Aorta (tissue), 5 donors: Measurements from ENCODE around the gene STRADA. TPM values are rescaled to one million over a fixed set of nuclear protein-coding genes. Genes with fewer than 3 reads are reported as not detected.
A peak's percentile ranks its signal among the peaks of the same experiment; 100 is the strongest.

Experiments
- ATAC-seq: fragments of 200-7000 bp; cut with Tn5 transposase; one replicate; pipeline ENCODE4 v1.9.1; 2022; ENCODE audit warnings: moderate library complexity; ENCODE audit not compliant: low FRiP score
- DNase-seq, 2 donors: peaks; one replicate each; pipeline ENCODE4 v3.0.0-alpha.2; 2020
- H3K27ac ChIP-seq, 2 donors: one replicate each; pipeline ENCODE4 v1.5.1; 2013; ENCODE audit warnings: low read length in 2 of 2, mild to moderate bottlenecking in 2 of 2, moderate library complexity in 2 of 2, control low read depth in 1 of 2, inconsistent platforms in 1 of 2, low read depth in 1 of 2
- H3K27me3 ChIP-seq, 2 donors: one replicate each; pipeline ENCODE4 v1.6.1; 2013; ENCODE audit warnings: control low read depth in 1 of 2, low read length in 1 of 2, mild to moderate bottlenecking in 1 of 2, moderate library complexity in 1 of 2; ENCODE audit not compliant: insufficient read depth in 2 of 2, control insufficient read depth in 1 of 2
- H3K36me3 ChIP-seq, 2 donors: one replicate each; pipeline ENCODE4 v1.6.1; 2013; ENCODE audit warnings: control low read depth in 1 of 2, low read length in 1 of 2, mild to moderate bottlenecking in 1 of 2; ENCODE audit not compliant: insufficient read depth in 2 of 2, control insufficient read depth in 1 of 2
- H3K4me1 ChIP-seq, 2 donors: one replicate each; pipeline ENCODE4 v1.6.1; 2013; ENCODE audit warnings: low read length in 2 of 2, control low read depth in 1 of 2, mild to moderate bottlenecking in 1 of 2, moderate library complexity in 1 of 2; ENCODE audit not compliant: insufficient read depth in 2 of 2, control insufficient read depth in 1 of 2
- H3K4me3 ChIP-seq, 2 donors: one replicate each; pipeline ENCODE4 v1.5.1; 2013; ENCODE audit warnings: low read length in 2 of 2, control low read depth in 1 of 2, mild to moderate bottlenecking in 1 of 2
- H3K9me3 ChIP-seq: one replicate; pipeline ENCODE4 v1.6.1; 2013; ENCODE audit warnings: mild to moderate bottlenecking, low read length; ENCODE audit not compliant: control insufficient read depth
- WGBS, 2 donors: extraction: QIAGEN DNeasy Blood & Tissue Kit; methylation state at CpG; one replicate each; pipeline ENCODE4 v1.1.7; 2013; 5-methylcytosine and 5-hydroxymethylcytosine counted together
- intact Hi-C, 2 donors: fragments of 100-400 bp; cut with DNase I; formaldehyde crosslinking; loops; one replicate each; pipeline versions ENCODE4 v1.14.2 to v1.15.0; 2022
- long read RNA-seq, 2 donors: library from polyadenylated mRNA; unstranded; transcript quantifications; one replicate each; pipeline ENCODE4 v2.0.0, GENCODE V29; 2020 to 2021
- polyA plus RNA-seq, 2 donors: library from polyadenylated mRNA; stranded (reverse); fragments of 200-250 nt; gene quantifications; one replicate each; pipeline ENCODE4 v1.2.3, GENCODE V29; 2013
- total RNA-seq, 2 donors: library from RNA; stranded (reverse); fragmentation: NEBNext Ultra II Directional; extraction: Animal tissue kit (Norgen Biotek cat#: 25700); gene quantifications; one replicate each; pipeline ENCODE4 v1.2.1, GENCODE V29; 2021
- donor health status: healthy with polysubstance abuse.
- donor health status: Bipolar disorder and iron deficiency.
- donor health status: DM: no; HTN: no; CAD: no.
- donor health status: DM: no; HTN: no; CAD: no.
- donor health status: DM: yes; HTN: yes; CAD: no.

STRADA gene, protein sequence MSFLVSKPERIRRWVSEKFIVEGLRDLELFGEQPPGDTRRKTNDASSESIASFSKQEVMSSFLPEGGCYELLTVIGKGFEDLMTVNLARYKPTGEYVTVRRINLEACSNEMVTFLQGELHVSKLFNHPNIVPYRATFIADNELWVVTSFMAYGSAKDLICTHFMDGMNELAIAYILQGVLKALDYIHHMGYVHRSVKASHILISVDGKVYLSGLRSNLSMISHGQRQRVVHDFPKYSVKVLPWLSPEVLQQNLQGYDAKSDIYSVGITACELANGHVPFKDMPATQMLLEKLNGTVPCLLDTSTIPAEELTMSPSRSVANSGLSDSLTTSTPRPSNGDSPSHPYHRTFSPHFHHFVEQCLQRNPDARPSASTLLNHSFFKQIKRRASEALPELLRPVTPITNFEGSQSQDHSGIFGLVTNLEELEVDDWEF
- total RNA-seq (10 to 100 TPM; 39.0 to 63.8 TPM), polyA plus RNA-seq (10 to 100 TPM; 10.8 to 43.0 TPM)
- long read RNA-seq, donor 1, transcript STRADA-231 (11 exons, 2,153 nt) = major isoform, 8 of 32 reads
- long read RNA-seq, donor 1, partial matches to known transcripts = 1 of 32 reads
- long read RNA-seq, donor 1, other reads (novel, unspliced or antisense) = 8 of 32 reads
- long read RNA-seq, donor 2, partial matches to known transcripts = 3 of 21 reads
- long read RNA-seq, donor 2, other reads (novel, unspliced or antisense) = 8 of 21 reads

DNA sequence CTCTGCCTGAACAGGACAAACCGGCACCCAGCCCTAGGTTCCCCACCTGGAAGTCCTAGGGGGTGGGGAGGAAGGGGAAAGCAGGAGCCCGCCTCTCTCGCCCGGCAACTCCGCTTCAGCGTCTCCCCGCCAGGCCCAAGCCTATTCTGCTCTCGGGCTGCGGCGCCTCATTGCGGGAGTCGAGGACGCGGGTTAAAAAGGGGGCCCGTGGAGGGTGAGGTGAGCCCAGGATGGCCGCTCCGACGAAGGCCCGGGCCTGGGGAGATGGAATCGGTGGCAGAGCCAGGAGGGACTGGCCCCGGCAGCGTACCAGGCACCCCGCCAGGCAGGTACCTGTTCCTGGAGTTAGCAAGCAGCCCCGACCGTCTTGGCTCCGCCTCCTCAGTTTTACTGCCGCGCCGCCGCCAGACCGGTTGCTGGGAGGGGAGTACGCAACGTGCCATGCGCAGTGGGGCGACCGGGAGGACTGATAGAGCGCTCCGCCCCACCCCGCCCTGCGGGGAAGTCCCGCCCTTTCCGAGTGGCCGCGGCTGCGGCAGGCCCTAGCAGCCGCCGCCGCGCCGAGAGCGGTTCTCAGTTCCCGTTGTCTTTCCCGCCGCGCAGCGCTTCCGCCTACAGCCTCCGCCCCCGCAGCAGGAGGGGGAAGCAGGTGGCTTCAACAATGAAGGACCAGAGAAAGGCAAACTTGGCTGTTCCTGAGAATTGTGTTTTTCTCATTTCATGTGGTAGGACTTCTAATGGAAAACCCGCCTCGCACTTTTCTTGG, at the start of gene STRADA:
Gene STRADA, minus strand, starts transcription at position 392 of the 766 bp plus-strand sequence. CDS start 13,430 bp downstream, outside the sequence.
- intact Hi-C loops = loop anchor here in 1 of 2 donors (2.0 to 5.0 kb wide), 2 partner anchors 31 to 64 kb away; partner anchors contain the start of gene CCDC47
- H3K4me3 ChIP-seq = peak within 1 kb of the TSS; percentile 56 to 60
- peak within 1 kb of the TSS; percentile 20 to 94 for H3K27ac ChIP-seq
- H3K4me1 ChIP-seq = no peaks in the 10 kb centered on the region
- WGBS, 2 donors = 0 to 1% methylated on average over 53 to 61 of the region's 61 CpGs
- H3K36me3 ChIP-seq = no peaks in the 10 kb centered on the region
- ATAC-seq = peak; percentile 100
- DNase-seq = peak; percentile 99 to 100
- no peaks in the 10 kb centered on the region for H3K27me3 ChIP-seq
- H3K9me3 ChIP-seq = no peaks in the 10 kb centered on the region

DNA sequence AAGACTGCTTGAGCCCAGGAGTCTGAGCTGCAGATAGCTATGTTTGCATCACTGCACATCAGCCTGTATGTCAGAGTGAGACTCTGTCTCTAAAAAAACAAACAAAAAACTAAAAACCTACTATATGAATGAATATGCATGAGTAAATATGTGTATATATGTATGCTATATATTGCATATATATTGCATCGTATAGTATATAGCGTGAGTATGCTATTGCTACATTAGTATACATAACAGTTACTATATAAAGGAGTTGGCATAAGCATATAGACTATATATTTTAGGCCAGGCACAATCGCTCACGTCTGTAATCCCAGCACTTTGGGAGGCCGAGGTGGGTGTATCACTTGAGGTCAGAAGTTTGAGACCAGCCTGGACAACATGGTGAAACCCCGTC, 48.5 kb upstream of the STRADA start:
- WGBS, 2 donors = 87 to 88% methylated on average over 6 of the region's 6 CpGs
- Histone ChIP-seq H3K4me3 (no peak overlapping the region), H3K9me3 (no peaks in the 10 kb centered on the region), H3K27me3 (no peaks in the 10 kb centered on the region), H3K27ac (no peak overlapping the region), H3K36me3 (peaks cover 0 to 5% of the 10 kb centered on the region in 2 donors), H3K4me1 (no peaks in the 10 kb centered on the region)
- no peak for DNase-seq
- intact Hi-C loops = no loop called here
- ATAC-seq = no peak

DNA sequence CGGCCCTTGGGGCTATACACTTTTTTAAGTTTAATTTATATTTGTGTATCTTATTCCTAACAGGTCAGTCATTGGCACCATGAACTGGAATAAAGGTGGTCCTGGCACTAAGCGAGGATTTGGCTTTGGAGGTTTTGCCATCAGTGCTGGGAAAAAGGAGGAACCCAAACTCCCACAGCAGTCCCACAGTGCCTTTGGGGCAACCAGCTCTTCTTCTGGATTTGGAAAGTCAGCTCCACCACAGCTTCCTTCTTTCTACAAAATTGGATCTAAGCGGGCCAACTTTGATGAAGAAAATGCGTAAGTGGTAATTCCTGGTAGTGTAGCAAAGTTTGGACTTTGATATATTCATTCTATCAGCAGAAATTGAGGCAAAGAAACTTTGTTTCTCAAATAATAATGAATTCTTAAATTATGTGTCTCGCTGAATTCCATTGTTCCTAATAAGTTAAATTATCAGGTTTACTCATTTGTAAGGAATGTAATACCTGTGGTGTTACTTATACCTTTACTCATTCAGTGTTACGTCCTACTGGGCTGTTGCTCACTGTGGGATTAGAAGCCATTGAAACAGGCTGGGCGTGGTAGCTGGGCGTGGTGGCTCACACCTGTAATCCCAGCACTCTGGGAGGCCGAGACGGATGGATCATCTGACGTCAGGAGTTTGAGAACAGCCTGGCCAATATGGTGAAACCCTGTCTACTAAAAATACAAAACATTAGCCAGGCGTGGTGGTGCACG, 45.5 kb upstream of the STRADA start:
- H3K4me1 ChIP-seq = no peaks in the 10 kb centered on the region
- no peak for ATAC-seq
- H3K27ac ChIP-seq = no peak overlapping the region
- H3K9me3 ChIP-seq = no peaks in the 10 kb centered on the region
- no peak overlapping the region for H3K4me3 ChIP-seq
- peaks cover 0 to 3% of the 10 kb centered on the region in 2 donors for H3K36me3 ChIP-seq
- DNase-seq = no peak
- no peaks in the 10 kb centered on the region for H3K27me3 ChIP-seq
- 95% methylated on average over 13 of the region's 13 CpGs for WGBS, 2 donors
- intact Hi-C loops = no loop called here

DNA sequence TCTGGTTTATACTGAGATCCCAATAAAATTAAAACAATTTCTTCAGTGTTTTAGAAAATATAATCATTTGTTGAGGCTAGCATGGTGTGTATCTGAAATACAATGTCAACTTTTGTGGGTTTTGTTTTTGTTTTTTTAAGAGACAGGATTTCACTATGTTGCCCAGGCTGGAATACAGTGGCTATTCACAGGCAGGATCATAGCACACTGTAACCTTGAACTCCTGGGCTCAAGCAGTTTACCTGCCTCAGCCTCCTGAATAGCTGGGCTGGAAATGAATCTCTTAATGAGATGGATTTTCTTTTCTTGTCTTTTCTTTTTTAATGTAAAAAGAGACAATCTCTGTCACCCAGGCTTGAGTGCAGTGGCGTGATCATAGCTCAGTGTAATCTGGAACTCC, 44.5 kb upstream of the STRADA start:
- WGBS, 2 donors = 100% methylated on average over 1 of the region's 1 CpG
- intact Hi-C loops = no loop called here
- peaks cover 0 to 3% of the 10 kb centered on the region in 2 donors for H3K36me3 ChIP-seq
- no peak overlapping the region for H3K4me3 ChIP-seq
- H3K4me1 ChIP-seq = no peaks in the 10 kb centered on the region
- H3K27me3 ChIP-seq = no peaks in the 10 kb centered on the region
- no peaks in the 10 kb centered on the region for H3K9me3 ChIP-seq
- no peak overlapping the region for H3K27ac ChIP-seq
- no peak for ATAC-seq
- no peak for DNase-seq

DNA sequence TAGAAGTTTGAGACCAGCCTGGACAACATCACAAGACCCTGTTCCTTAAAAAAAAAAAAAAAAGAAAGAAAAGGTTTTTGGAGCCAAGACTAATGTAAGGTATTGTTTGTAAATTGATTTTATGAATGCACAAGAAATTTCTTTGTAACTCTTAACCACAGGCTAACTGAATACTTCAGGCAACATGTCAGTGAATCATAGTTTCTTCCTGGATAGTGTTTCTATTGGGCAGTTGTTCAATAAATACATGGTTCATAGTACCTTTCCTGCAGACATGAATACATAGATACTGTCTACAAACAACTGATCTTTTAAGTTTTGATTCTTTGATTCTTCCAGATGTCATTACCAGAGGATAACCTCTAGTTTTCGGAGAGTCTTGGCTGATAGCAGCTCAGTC, 44.0 kb upstream of the STRADA start:
- Histone ChIP-seq H3K27ac (no peak overlapping the region), H3K27me3 (no peaks in the 10 kb centered on the region), H3K4me3 (no peak overlapping the region), H3K4me1 (no peaks in the 10 kb centered on the region), H3K36me3 (peaks cover 0 to 3% of the 10 kb centered on the region in 2 donors), H3K9me3 (no peaks in the 10 kb centered on the region)
- 93 to 94% methylated on average over 1 of the region's 1 CpG for WGBS, 2 donors
- ATAC-seq (no peak), DNase-seq (no peak)
- intact Hi-C loops = no loop called here

DNA sequence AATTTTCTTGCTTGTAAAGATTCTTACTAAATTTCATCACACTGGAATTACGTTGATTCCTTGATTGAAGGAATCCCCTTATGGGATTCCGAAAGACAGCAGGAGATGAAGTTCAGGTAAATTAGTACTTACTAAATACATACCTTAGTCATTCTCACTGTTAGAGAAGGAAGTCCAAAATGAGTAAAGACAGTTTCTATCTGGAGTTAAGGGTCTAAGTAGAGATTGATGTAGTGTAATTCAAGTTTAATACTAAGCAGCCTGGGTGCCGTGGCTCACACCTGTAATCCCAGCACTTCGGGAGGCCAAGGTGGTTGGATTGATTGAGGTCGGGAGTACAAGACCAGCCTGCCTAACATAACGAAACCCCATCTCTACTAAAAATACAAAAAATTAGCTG, 41.9 kb upstream of the STRADA start:
- Histone ChIP-seq H3K27ac (no peak overlapping the region), H3K36me3 (peaks cover 0 to 3% of the 10 kb centered on the region in 2 donors), H3K4me1 (no peaks in the 10 kb centered on the region), H3K27me3 (no peaks in the 10 kb centered on the region), H3K4me3 (no peak overlapping the region), H3K9me3 (no peaks in the 10 kb centered on the region)
- ATAC-seq (no peak), DNase-seq (no peak)
- intact Hi-C loops = no loop called here
- 84 to 86% methylated on average over 6 of the region's 6 CpGs for WGBS, 2 donors

DNA sequence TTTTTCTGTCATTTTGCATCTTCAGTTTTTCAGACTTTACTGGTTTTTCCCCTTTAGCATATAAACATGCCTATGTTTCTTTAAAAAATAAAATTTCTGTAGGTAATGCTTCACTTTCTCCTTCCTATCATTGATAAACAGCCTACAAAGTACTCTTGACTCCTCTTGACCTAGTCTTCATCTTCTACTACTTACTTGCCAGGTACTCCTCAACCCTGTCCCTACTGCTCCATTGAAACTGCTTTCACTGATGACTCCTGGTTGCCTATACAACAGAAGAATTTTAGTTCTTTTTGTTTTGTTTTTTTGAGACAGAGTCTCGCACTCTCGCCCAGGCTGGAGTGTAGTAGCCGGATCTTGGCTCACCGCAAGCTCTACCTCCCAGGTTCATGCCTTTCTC, 39.3 kb upstream of the STRADA start:
- no peaks in the 10 kb centered on the region for H3K27me3 ChIP-seq
- no peaks in the 10 kb centered on the region for H3K36me3 ChIP-seq

DNA sequence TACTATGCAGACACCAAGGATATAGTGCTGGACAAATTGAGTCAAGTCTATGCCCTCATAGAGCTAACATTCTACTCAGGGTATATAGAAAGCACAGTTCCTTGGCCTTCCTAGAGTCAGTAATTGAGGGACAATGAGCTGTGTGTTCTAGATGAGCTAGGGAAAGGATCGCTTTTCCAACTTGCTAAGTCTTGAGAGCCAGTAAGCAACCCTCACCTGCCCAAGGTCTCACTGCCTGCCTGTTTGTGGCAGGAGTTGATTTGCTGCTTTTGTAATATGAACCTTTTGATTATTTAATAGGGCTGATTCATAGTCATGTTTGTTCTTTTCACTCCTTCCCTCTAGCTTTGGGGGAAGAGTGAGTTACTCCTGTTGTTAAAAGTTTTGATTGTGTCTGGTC, 38.9 kb upstream of the STRADA start:
- Histone ChIP-seq H3K36me3 (no peaks in the 10 kb centered on the region), H3K9me3 (no peaks in the 10 kb centered on the region), H3K27me3 (no peaks in the 10 kb centered on the region), H3K4me1 (peaks cover 0 to under 1% of the 10 kb centered on the region in 2 donors), H3K27ac (no peak overlapping the region), H3K4me3 (no peak overlapping the region)
- no peak for ATAC-seq
- no peak for DNase-seq
- 96 to 100% methylated on average over 1 of the region's 1 CpG for WGBS, 2 donors
- intact Hi-C loops = no loop called here

More for the DNA sequence above, 39.3 kb upstream of the STRADA start:
- no peak for DNase-seq
- intact Hi-C loops = no loop called here
- Histone ChIP-seq H3K4me3 (no peak overlapping the region), H3K27ac (no peak overlapping the region), H3K9me3 (no peaks in the 10 kb centered on the region), H3K4me1 (no peaks in the 10 kb centered on the region)
- WGBS, 2 donors = 94 to 97% methylated on average over 4 of the region's 4 CpGs
- no peak for ATAC-seq
